ENCODE data around the gene ITPKB.

ITPKB gene

DNA sequence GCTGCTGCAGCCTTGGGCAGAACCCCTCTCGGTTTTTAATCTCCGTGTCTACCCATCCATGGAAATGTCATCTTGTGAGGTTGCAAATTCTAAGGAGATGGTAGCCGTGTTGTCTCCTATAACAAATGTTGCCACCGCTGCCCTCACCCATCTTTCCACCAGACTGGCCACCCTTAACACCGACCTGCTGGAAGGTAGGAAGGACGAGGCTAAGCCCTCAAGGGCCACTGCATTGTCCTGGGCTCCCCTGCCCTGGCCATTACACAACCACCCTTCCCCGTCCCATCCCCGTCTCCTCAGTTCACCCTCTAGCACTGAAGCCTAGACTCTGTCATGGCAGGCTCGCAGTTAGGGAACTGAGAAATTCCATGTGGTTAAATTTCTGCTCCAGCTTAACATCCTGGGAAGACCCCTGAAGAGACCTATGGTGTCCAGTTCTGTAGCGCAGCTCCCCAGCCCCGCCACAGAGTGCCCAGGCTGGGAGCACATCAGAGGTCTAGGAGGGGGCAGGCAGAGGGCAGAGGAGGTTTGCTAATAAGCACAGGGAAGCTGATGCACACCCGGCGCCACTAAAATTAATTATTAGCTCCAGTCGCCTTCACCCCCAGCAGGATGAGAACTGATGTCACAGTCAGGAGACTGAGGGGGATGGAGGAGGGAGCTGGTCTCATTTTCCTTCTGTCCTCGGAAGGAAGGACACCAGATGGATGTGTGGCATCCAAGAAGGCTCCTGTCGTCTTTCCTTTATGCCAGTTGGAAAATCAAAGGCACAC, 152.2 kb downstream of the ITPKB start:
- no peaks in the 10 kb centered on the region for H3K79me2 ChIP-seq (ENCODE audit: insufficient read depth, low read length)
- no peak overlapping the region for H3K4me3 ChIP-seq (ENCODE audit: low read depth, low read length, poor library complexity, severe bottlenecking)
- TF ChIP-seq, protein P1, sequence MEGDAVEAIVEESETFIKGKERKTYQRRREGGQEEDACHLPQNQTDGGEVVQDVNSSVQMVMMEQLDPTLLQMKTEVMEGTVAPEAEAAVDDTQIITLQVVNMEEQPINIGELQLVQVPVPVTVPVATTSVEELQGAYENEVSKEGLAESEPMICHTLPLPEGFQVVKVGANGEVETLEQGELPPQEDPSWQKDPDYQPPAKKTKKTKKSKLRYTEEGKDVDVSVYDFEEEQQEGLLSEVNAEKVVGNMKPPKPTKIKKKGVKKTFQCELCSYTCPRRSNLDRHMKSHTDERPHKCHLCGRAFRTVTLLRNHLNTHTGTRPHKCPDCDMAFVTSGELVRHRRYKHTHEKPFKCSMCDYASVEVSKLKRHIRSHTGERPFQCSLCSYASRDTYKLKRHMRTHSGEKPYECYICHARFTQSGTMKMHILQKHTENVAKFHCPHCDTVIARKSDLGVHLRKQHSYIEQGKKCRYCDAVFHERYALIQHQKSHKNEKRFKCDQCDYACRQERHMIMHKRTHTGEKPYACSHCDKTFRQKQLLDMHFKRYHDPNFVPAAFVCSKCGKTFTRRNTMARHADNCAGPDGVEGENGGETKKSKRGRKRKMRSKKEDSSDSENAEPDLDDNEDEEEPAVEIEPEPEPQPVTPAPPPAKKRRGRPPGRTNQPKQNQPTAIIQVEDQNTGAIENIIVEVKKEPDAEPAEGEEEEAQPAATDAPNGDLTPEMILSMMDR (IDR thresholded peaks at IDR 0.05; ENCODE audit: low read length): no peak
- no peak for TF ChIP-seq EZH2 (IDR thresholded peaks at IDR 0.05; ENCODE audit: borderline replicate concordance, low read length)
- no peaks in the 10 kb centered on the region for H3K36me3 ChIP-seq (ENCODE audit: insufficient read depth, low read length)
- H3K9me2 ChIP-seq (ENCODE audit: low read depth, low read length): no peaks in the 10 kb centered on the region
- no peaks in the 10 kb centered on the region for H3K4me1 ChIP-seq (ENCODE audit: insufficient read depth, low read length, severe bottlenecking)
- H3K4me2 ChIP-seq (ENCODE audit: low read length): no peak overlapping the region
- peaks cover 18% of the 10 kb centered on the region; the same call in 1 of the 2 replicates for H3K27me3 ChIP-seq (ENCODE audit: insufficient read depth, low read length)
- H3K9me3 ChIP-seq (ENCODE audit: low read length): no peaks in the 10 kb centered on the region
- no peaks in the 10 kb centered on the region for H4K20me1 ChIP-seq (ENCODE audit: insufficient read depth, low read length)
- H3K9ac ChIP-seq (ENCODE audit: low read length): no peak overlapping the region
- no peak overlapping the region for H3K27ac ChIP-seq (ENCODE audit: low read depth, low read length, poor library complexity, severe bottlenecking)
- no peak overlapping the region for H2AFZ ChIP-seq (ENCODE audit: low read length)
- H3F3A ChIP-seq (ENCODE audit: insufficient read depth, low read length): no peaks in the 10 kb centered on the region

DNA sequence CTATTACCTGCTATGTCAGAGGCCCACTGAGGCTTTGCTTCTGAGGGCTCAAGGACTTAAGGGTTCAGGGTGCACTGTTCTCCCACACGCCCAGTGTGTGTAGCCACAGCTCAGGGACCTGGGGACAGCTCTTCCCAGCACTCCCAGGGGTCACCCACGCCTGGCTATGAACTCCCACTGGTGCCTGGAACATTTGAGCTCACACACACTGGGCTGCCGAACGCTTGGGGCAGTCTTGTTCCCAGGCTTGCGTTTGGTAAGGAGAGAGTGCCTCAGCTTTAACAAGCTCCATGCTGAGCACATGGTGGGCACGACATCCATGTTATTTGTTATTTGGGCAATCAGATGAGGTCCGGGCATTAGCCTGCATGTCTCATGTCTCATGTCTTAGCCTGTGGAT, 153.0 kb downstream of the ITPKB start:
- no peak overlapping the region for H2AFZ ChIP-seq (ENCODE audit: low read length)
- no peak overlapping the region for H3K4me3 ChIP-seq (ENCODE audit: low read depth, low read length, poor library complexity, severe bottlenecking)
- peaks cover 18% of the 10 kb centered on the region; the same call in 1 of the 2 replicates for H3K27me3 ChIP-seq (ENCODE audit: insufficient read depth, low read length)

GRCh38 chr1:226584164-226584563, 154.9 kb downstream of the ITPKB start:
- Histone ChIP-seq H3K4me1 (ENCODE audit: insufficient read depth, low read length, severe bottlenecking) (no peaks in the 10 kb centered on the region), H3K9me3 (ENCODE audit: low read length) (no peaks in the 10 kb centered on the region), H3K4me2 (ENCODE audit: low read length) (no peak overlapping the region), H3K9me2 (ENCODE audit: low read depth, low read length) (no peaks in the 10 kb centered on the region), H3F3A (ENCODE audit: insufficient read depth, low read length) (no peaks in the 10 kb centered on the region), H2AFZ (ENCODE audit: low read length) (no peak overlapping the region), H3K27ac (ENCODE audit: low read depth, low read length, poor library complexity, severe bottlenecking) (no peak overlapping the region), H3K4me3 (ENCODE audit: low read depth, low read length, poor library complexity, severe bottlenecking) (no peak overlapping the region), H3K36me3 (ENCODE audit: insufficient read depth, low read length) (no peaks in the 10 kb centered on the region), H3K9ac (ENCODE audit: low read length) (no peak overlapping the region), H3K27me3 (ENCODE audit: insufficient read depth, low read length) (peaks cover 15% of the 10 kb centered on the region; the same call in 1 of the 2 replicates), H3K79me2 (ENCODE audit: insufficient read depth, low read length) (no peaks in the 10 kb centered on the region), H4K20me1 (ENCODE audit: insufficient read depth, low read length) (no peaks in the 10 kb centered on the region)
- TF ChIP-seq, protein P1 (IDR thresholded peaks at IDR 0.05; ENCODE audit: low read length): no peak
- TF ChIP-seq EZH2 (IDR thresholded peaks at IDR 0.05; ENCODE audit: borderline replicate concordance, low read length): no peak

More for the DNA sequence above, 153.0 kb downstream of the ITPKB start:
- Histone ChIP-seq H3K79me2 (ENCODE audit: insufficient read depth, low read length) (no peaks in the 10 kb centered on the region), H3K9me2 (ENCODE audit: low read depth, low read length) (no peaks in the 10 kb centered on the region), H3K4me1 (ENCODE audit: insufficient read depth, low read length, severe bottlenecking) (no peaks in the 10 kb centered on the region), H3K9me3 (ENCODE audit: low read length) (no peaks in the 10 kb centered on the region), H3K9ac (ENCODE audit: low read length) (no peak overlapping the region), H4K20me1 (ENCODE audit: insufficient read depth, low read length) (no peaks in the 10 kb centered on the region), H3F3A (ENCODE audit: insufficient read depth, low read length) (no peaks in the 10 kb centered on the region), H3K4me2 (ENCODE audit: low read length) (no peak overlapping the region), H3K36me3 (ENCODE audit: insufficient read depth, low read length) (no peaks in the 10 kb centered on the region), H3K27ac (ENCODE audit: low read depth, low read length, poor library complexity, severe bottlenecking) (no peak overlapping the region)
- no peak for TF ChIP-seq EZH2 (IDR thresholded peaks at IDR 0.05; ENCODE audit: borderline replicate concordance, low read length)
- TF ChIP-seq, protein P1 (IDR thresholded peaks at IDR 0.05; ENCODE audit: low read length): no peak
